Panc1 (cell line): Measurements from ENCODE around the gene FRYL. TPM values are rescaled to one million over a fixed set of nuclear protein-coding genes. Genes with fewer than 3 reads are reported as not detected.

Experiments used
- ATAC-seq: fragments of 200-7000 bp; cut with Tn5 transposase; 2 replicates; pipeline ENCODE4 v1.9.1; 2020; ENCODE audit warnings: mild to moderate bottlenecking, moderate library complexity
- BruUV-seq: library from RNA; stranded (reverse); fragments of 400-500 nt; replicated peaks from 2 replicates; lab custom pipeline; 2021; lab: Mats Ljungman, UMichigan
- CTCF ChIA-PET: fragments of 300-600 bp; sonication (Branson Sonifier 250); formaldehyde crosslinking; loops from one replicate; lab custom pipeline; 2022; ENCODE audit warnings: antibody characterized with exemption; lab: Charles Lee
- POLR2A ChIA-PET: fragments of 300-600 bp; sonication (Branson Sonifier 250); formaldehyde crosslinking; loops from one replicate; lab custom pipeline; 2022; ENCODE audit warnings: antibody characterized with exemption; lab: Charles Lee
- DNase-seq: peaks from one replicate; pipeline ENCODE4 v3.0.0-alpha.2; 2010; ENCODE audit warnings: low read depth, low spot score
- H3K27ac ChIP-seq: 2 replicates; pipeline ENCODE4 v1.5.1; 2011; ENCODE audit warnings: mild to moderate bottlenecking, low read length, inconsistent platforms
- H3K27me3 ChIP-seq: fragments of 200-500 bp; sonication (Bioruptor generic); 2 replicates; pipeline ENCODE4 v1.6.0; 2014; ENCODE audit warnings: low read length, inconsistent platforms; ENCODE audit not compliant: control insufficient read depth, insufficient read depth
- H3K36me3 ChIP-seq: fragments of 200-500 bp; sonication (Bioruptor generic); 2 replicates; pipeline ENCODE4 v1.5.1; 2014; ENCODE audit warnings: inconsistent platforms, mild to moderate bottlenecking, low read length, moderate library complexity; ENCODE audit not compliant: control insufficient read depth, insufficient read depth
- H3K4me1 ChIP-seq: 2 replicates; pipeline ENCODE4 v1.5.1; 2011; ENCODE audit warnings: inconsistent platforms, mild to moderate bottlenecking, low read length, moderate library complexity; ENCODE audit not compliant: control insufficient read depth, insufficient read depth
- H3K4me3 ChIP-seq, 2 experiments: 2 replicates each; pipeline ENCODE4 v1.5.1; 2011 to 2012; ENCODE audit warnings: low read depth in 2 of 2, low read length in 2 of 2, mild to moderate bottlenecking in 2 of 2, inconsistent platforms in 1 of 2, moderate library complexity in 1 of 2
- H3K9me3 ChIP-seq: fragments of 200-500 bp; sonication (Bioruptor generic); 2 replicates; pipeline ENCODE4 v1.5.1; 2014; ENCODE audit warnings: low read depth, mild to moderate bottlenecking, inconsistent platforms, low read length, moderate library complexity; ENCODE audit not compliant: control insufficient read depth, insufficient read depth
- POLR2AphosphoS5 ChIP-seq: IDR thresholded peaks from 2 replicates; pipeline ENCODE4 v1.6.1; 2012; ENCODE audit warnings: mild to moderate bottlenecking, low read depth, low read length, moderate library complexity
- REST ChIP-seq, 2 experiments: IDR thresholded peaks; 2 replicates each; pipeline ENCODE4 v1.6.1; 2011 to 2012; ENCODE audit warnings: low read depth in 2 of 2, control low read depth in 1 of 2, low read length in 1 of 2, mild to moderate bottlenecking in 1 of 2, moderate library complexity in 1 of 2; ENCODE audit not compliant: insufficient read depth in 1 of 2
- SIN3A ChIP-seq: IDR thresholded peaks from 2 replicates; pipeline ENCODE4 v1.6.1; 2012; ENCODE audit warnings: low read depth, mild to moderate bottlenecking, low read length, moderate library complexity, borderline replicate concordance; ENCODE audit not compliant: insufficient read depth
- TCF7L2 ChIP-seq: IDR thresholded peaks from 2 replicates; pipeline ENCODE4 v1.6.1; 2011; ENCODE audit warnings: mild to moderate bottlenecking, low read depth, low read length, inconsistent platforms
- in situ Hi-C: cut with HindIII; loops from 2 replicates; pipeline ENCODE4 v1.10.0; 2016; ENCODE audit warnings: low sequenced_read_pairs, low pct_unique_long_range_greater_than_20kb
- intact Hi-C: fragments of 100-400 bp; cut with micrococcal nuclease; formaldehyde crosslinking; loops from one replicate; pipeline ENCODE4 v1.10.0; 2022; ENCODE audit not compliant: unreplicated experiment
- total RNA-seq: library from RNA; stranded (reverse); gene quantifications from one replicate; pipeline ENCODE4 v1.2.1, GENCODE V29; 2021; ENCODE audit not compliant: unreplicated experiment
- TF ChIP-seq, protein P1 (sequence below): fragments of 450-650 bp; IDR thresholded peaks from 2 replicates; pipeline ENCODE4 v1.5.1; 2017; ENCODE audit warnings: mild to moderate bottlenecking

FRYL gene
- total RNA-seq, 1 experiment from 2014 or later = 47.5 TPM

GRCh38 chr4:48495941-48496340 lies 284.1 kb downstream of the FRYL start:
- Histone ChIP-seq H3K4me3 (no peak overlapping the region), H3K27ac (no peak overlapping the region), H3K9me3 (no peaks in the 10 kb centered on the region), H3K27me3 (no peaks in the 10 kb centered on the region), H3K36me3 (peaks cover 2% of the 10 kb centered on the region; the same call in 1 of the 2 replicates), H3K4me1 (no peaks in the 10 kb centered on the region)
- BruUV-seq = no TSS peak
- intact Hi-C loops = loop anchor here (10.0 kb wide), 1 partner anchor 371 kb away; no protein-coding TSS in a partner anchor
- no peak for DNase-seq
- no peak for TF ChIP-seq REST (IDR thresholded peaks at IDR 0.05; ENCODE audit: insufficient read depth in 1 of 2, low read depth in 2 of 2, low read length in 1 of 2)
- TF ChIP-seq SIN3A = no peak
- no peak for TF ChIP-seq POLR2AphosphoS5
- ChIA-PET CTCF (no interaction called here), POLR2A (no interaction called here)
- ATAC-seq = no peak
- in situ Hi-C loops = no loop called here

DNA sequence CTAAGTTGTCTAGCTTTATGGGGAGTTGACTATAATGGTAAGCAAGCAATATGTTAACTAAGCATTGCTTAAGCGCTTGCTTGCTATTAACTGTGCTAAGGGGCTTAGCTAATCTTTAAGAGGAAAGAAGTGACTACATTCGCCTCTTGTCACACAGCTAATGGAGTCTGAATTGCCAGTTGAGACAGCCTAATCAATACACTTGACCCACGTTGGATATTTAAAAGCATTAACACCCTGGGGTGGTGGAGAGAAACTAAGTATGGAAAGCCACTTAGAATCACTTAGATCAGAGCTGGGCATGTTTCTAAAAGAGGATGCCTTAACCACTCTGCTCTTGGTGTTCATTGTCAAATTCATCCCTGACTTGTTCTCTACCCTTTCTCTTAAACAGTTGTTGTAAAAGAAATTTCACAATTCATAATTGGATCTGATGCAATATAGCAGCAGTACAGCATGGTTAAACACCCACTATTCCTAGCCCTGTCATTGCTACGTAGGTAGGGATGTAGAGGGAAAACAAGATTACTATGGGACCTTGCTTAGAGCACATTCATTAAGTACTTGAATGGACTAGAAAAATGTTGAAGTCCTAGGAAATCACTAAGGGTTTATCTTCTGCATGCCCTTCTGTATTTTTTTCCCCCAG lies 286.5 kb downstream of the FRYL start:
- TF ChIP-seq TCF7L2 = no peak
- no peak for TF ChIP-seq SIN3A
- TF ChIP-seq REST (IDR thresholded peaks at IDR 0.05; ENCODE audit: insufficient read depth in 1 of 2, low read depth in 2 of 2, low read length in 1 of 2) = no peak
- TF ChIP-seq, protein P1, sequence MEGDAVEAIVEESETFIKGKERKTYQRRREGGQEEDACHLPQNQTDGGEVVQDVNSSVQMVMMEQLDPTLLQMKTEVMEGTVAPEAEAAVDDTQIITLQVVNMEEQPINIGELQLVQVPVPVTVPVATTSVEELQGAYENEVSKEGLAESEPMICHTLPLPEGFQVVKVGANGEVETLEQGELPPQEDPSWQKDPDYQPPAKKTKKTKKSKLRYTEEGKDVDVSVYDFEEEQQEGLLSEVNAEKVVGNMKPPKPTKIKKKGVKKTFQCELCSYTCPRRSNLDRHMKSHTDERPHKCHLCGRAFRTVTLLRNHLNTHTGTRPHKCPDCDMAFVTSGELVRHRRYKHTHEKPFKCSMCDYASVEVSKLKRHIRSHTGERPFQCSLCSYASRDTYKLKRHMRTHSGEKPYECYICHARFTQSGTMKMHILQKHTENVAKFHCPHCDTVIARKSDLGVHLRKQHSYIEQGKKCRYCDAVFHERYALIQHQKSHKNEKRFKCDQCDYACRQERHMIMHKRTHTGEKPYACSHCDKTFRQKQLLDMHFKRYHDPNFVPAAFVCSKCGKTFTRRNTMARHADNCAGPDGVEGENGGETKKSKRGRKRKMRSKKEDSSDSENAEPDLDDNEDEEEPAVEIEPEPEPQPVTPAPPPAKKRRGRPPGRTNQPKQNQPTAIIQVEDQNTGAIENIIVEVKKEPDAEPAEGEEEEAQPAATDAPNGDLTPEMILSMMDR = no peak
- no peak for TF ChIP-seq POLR2AphosphoS5
- no peak overlapping the region for H3K4me3 ChIP-seq
- ChIA-PET POLR2A (no interaction called here), CTCF (no interaction called here)
- DNase-seq (no peak), ATAC-seq (no peak)
- H3K9me3 ChIP-seq = no peaks in the 10 kb centered on the region
- H3K36me3 ChIP-seq = peaks cover 2% of the 10 kb centered on the region; the same call in 1 of the 2 replicates
- no peak overlapping the region for H3K27ac ChIP-seq
- intact Hi-C loops = loop anchor here (10.0 kb wide), 1 partner anchor 369 kb away; no protein-coding TSS in a partner anchor
- BruUV-seq = no TSS peak
- H3K4me1 ChIP-seq = no peaks in the 10 kb centered on the region
- peaks cover 3% of the 10 kb centered on the region; the same call in 1 of the 2 replicates for H3K27me3 ChIP-seq
- in situ Hi-C loops = no loop called here
